WERI-Rb-1 (cell line): ENCODE data around the gene SPATA13.
"Not testable (repeated sequence)": the region's sequence is repeated elsewhere in the genome, so short reads cannot be mapped to it uniquely, and the experiment has no call there.

Experiments used
- DNase-seq: peaks from one replicate; pipeline ENCODE4 v3.0.0-alpha.2; 2020
- H3K27ac ChIP-seq: fragments of 250-450 bp; sonication (Bioruptor Pico); 2 replicates; pipeline ENCODE4 v1.5.1; 2020; ENCODE audit warnings: mild to moderate bottlenecking, moderate library complexity
- H3K27me3 ChIP-seq: fragments of 250-450 bp; sonication (Bioruptor Pico); 2 replicates; pipeline ENCODE4 v1.5.1; 2021; ENCODE audit warnings: mild to moderate bottlenecking, low read depth, moderate library complexity; ENCODE audit not compliant: insufficient read depth, severe bottlenecking
- H3K36me3 ChIP-seq: fragments of 250-450 bp; sonication (Bioruptor Pico); 2 replicates; pipeline ENCODE4 v1.5.1; 2020; ENCODE audit warnings: mild to moderate bottlenecking, moderate library complexity
- H3K4me3 ChIP-seq: 2 replicates; pipeline ENCODE4 v1.5.1; 2011; ENCODE audit warnings: low read depth, mild to moderate bottlenecking, control low read depth, low read length
- H3K9me3 ChIP-seq: fragments of 250-450 bp; sonication (Bioruptor Pico); 2 replicates; pipeline ENCODE4 v1.5.1; 2021; ENCODE audit warnings: mild to moderate bottlenecking, moderate library complexity; ENCODE audit not compliant: severe bottlenecking
- CTCF ChIP-seq: IDR thresholded peaks from 2 replicates; pipeline ENCODE4 v1.5.1; 2011; ENCODE audit warnings: low read depth, mild to moderate bottlenecking, control low read depth, inconsistent platforms, low read length

The SPATA13 gene

GRCh38 chr13:24307211-24308067 is 146.9 kb downstream of the SPATA13 start:
- TF ChIP-seq CTCF: no peak
- Histone ChIP-seq H3K9me3 (no peaks in the 10 kb centered on the region), H3K4me3 (no peak overlapping the region), H3K36me3 (no peaks in the 10 kb centered on the region; the same call in 1 of the 2 replicates), H3K27ac (no peak overlapping the region), H3K27me3 (no peaks in the 10 kb centered on the region)
- no peak for DNase-seq

GRCh38 chr13:24308068-24308445 is 147.5 kb downstream of the SPATA13 start:
- H3K27ac ChIP-seq: no peak overlapping the region
- H3K36me3 ChIP-seq: no peaks in the 10 kb centered on the region; the same call in 1 of the 2 replicates
- DNase-seq: no peak
- no peak for TF ChIP-seq CTCF
- H3K4me3 ChIP-seq: no peak overlapping the region
- no peaks in the 10 kb centered on the region for H3K27me3 ChIP-seq
- no peaks in the 10 kb centered on the region for H3K9me3 ChIP-seq

- Histone ChIP-seq H3K36me3 (no peaks in the 10 kb centered on the region), H3K27ac (no peak overlapping the region), H3K27me3 (no peaks in the 10 kb centered on the region), H3K4me3 (no peak overlapping the region), H3K9me3 (no peaks in the 10 kb centered on the region)
- DNase-seq: no peak
- TF ChIP-seq CTCF: no peak
Observed at GRCh38 chr13:24308488-24309020, 148.0 kb downstream of the SPATA13 start.

GRCh38 chr13:24309300-24309699 is 148.8 kb downstream of the SPATA13 start, which contains the start of gene C1QTNF9:
Gene C1QTNF9 (plus strand): TSS chr13:24309580. CDS start chr13:24316004, 6,424 bp downstream.
- H3K36me3 ChIP-seq, H3K9me3 ChIP-seq, H3K27me3 ChIP-seq, H3K27ac ChIP-seq, DNase-seq, H3K4me3 ChIP-seq: not testable (repeated sequence)

GRCh38 chr13:24313439-24313838 is 152.9 kb downstream of the SPATA13 start:
- peak; percentile 33; the same call in 1 of the 2 replicates for TF ChIP-seq CTCF
- Histone ChIP-seq H3K4me3 (no peak overlapping the region), H3K9me3 (no peaks in the 10 kb centered on the region), H3K36me3 (no peaks in the 10 kb centered on the region), H3K27ac (no peak overlapping the region), H3K27me3 (no peaks in the 10 kb centered on the region)
- DNase-seq: no peak

GRCh38 chr13:24317835-24318234 is 157.3 kb downstream of the SPATA13 start:
- DNase-seq: not testable (repeated sequence)

GRCh38 chr13:24318878-24319277 is 158.4 kb downstream of the SPATA13 start:
- H3K36me3 ChIP-seq, H3K27me3 ChIP-seq, H3K9me3 ChIP-seq, H3K4me3 ChIP-seq, H3K27ac ChIP-seq, DNase-seq: not testable (repeated sequence)

More at GRCh38 chr13:24317835-24318234, 157.3 kb downstream of the SPATA13 start:
- H3K4me3 ChIP-seq, H3K36me3 ChIP-seq, H3K27me3 ChIP-seq, H3K9me3 ChIP-seq, H3K27ac ChIP-seq: not testable (repeated sequence)

GRCh38 chr13:24319641-24320040 is 159.1 kb downstream of the SPATA13 start:
- H3K36me3 ChIP-seq, H3K9me3 ChIP-seq, H3K4me3 ChIP-seq: not testable (repeated sequence)

GRCh38 chr13:24321416-24321815 is 160.9 kb downstream of the SPATA13 start:
- H3K36me3 ChIP-seq, H3K27me3 ChIP-seq, H3K27ac ChIP-seq, DNase-seq, H3K4me3 ChIP-seq, H3K9me3 ChIP-seq: not testable (repeated sequence)

More at GRCh38 chr13:24319641-24320040, 159.1 kb downstream of the SPATA13 start:
- H3K27ac ChIP-seq, DNase-seq, H3K27me3 ChIP-seq: not testable (repeated sequence)
